Measurements from ENCODE around the gene CELA3B.
"Not testable (repeated sequence)": the region's sequence is repeated elsewhere in the genome, so short reads cannot be mapped to it uniquely, and the experiment has no call there.

Gene CELA3B

DNA sequence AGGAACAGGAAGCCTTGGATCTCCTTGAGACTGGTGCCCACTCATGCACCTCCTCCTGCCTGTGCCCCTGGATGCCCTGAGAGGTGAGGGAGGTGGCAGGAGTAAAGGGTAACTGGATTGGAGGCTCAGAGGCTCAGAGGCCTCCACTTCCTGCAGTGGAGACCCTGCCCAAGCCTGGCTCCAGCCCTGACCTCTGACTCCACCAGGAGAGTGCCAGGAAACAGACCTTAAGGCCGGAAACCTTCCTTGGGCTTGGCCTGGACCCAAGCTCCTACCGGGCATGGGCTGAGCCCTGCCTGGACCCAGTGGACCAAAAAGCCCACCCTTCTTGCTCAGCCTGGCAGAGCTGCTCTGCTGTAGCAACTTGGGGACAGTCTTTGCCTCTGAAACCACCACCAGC, 15.0 kb upstream of the CELA3B start:
- Mint-ChIP-seq H3K4me3 (no peak overlapping the region), H3K36me3 (no peaks in the 10 kb centered on the region), H3K27me3 (no peaks in the 10 kb centered on the region), H3K9me3 (no peaks in the 10 kb centered on the region), H3K27ac (no peak overlapping the region), H3K4me1 (peaks cover 38% of the 10 kb centered on the region)

DNA sequence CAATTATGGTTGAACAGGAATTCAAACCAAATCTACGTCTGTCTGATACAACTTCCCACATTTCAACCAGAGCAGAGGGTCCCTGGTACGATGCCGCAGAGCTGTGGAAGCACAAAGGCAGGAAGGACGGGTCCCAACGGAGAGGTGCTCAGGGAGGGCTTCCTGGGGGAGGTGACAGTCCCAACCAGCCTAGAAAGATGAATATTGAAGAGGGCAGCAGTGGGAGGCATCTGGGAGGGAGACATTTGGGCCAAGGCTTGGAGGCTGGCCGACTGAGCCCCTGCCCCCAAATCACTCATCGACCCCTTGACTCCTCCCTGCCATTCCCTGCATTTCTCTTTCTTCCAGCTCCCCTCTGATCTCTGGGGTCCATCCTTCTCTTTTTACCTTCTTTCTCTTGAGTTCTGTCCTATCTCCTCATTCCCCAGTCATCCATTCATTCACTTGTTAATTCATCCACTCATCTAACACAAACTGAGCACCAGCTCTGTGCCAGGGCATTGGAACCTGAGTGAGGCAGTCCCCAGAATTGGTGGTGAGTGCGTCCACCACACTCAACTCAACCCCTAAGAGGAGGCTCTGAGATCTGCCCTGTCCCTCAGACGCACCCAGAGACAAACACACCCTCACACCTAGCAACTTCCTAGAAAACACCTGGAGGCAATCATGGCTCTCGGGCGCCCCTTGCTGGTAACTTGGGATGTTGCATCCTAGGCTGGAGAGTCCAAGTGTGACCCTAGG, 13.2 kb upstream of the CELA3B start:
- H3K9me3 Mint-ChIP-seq, result no peaks in the 10 kb centered on the region
- H3K27me3 Mint-ChIP-seq, result no peaks in the 10 kb centered on the region
- peaks cover 19% of the 10 kb centered on the region for H3K4me1 Mint-ChIP-seq
- peak overlapping the region; percentile 63 for H3K27ac Mint-ChIP-seq
- no peaks in the 10 kb centered on the region for H3K36me3 Mint-ChIP-seq
- H3K4me3 Mint-ChIP-seq, result no peak overlapping the region

DNA sequence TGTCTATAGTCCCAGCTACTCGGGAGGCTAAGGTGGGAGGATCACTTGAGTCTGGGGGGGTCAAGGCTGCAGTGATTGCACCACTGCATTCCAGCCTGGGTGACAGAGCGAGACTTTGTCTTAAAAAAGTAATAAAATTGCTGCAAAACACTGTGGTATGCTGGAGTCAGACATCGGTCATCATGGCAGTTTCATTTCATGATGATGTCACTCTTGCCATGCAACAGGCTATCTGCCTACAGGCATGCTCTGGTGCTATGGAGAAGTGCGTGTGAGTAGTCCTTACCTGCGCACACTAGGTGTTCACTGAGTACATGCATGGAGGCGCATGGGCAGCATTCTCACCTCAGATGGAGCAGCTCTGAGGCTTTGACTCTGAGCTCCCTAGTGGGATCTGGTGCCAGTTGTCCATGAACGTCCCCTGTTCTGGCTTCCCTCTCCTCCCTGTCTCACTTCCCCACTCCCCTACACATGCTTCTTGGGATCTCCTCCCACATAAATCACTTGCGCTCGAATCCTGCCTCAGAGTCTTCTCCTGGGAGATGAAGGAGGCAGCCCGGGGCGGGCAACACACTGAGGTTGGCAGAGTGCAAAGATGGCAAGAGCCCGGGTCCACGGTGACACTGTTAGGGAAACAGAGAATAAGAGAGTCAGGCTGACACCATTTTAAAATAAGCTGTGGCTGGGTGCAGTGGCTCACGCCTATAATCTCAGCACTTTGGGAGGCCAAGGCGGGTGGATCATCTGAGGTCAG, 10.4 kb upstream of the CELA3B start:
- Mint-ChIP-seq H3K9me3 (no peaks in the 10 kb centered on the region), H3K4me3 (no peak overlapping the region), H3K36me3 (no peaks in the 10 kb centered on the region), H3K27me3 (no peaks in the 10 kb centered on the region), H3K4me1 (peaks cover 14% of the 10 kb centered on the region), H3K27ac (no peak overlapping the region)

DNA sequence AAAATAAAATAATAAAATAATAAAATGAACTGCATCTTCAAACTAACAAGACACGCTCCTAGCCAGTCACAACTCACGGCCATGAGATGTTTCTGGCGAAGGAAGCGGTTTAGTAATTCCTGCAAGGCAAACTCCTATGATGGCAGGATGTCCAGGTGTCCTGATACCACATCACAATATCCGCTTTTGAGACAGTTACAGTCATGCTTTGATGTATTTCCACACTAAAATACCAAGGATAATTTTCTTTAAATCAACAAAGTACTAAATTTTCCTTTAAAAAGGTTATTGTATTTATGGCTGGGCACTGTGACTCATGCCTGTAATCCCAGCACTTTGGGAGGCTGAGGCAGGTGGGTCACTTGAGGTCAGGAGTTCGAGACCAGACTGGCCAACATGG, 9.6 kb upstream of the CELA3B start:
- H3K4me1 Mint-ChIP-seq, result peaks cover 13% of the 10 kb centered on the region
- H3K27me3 Mint-ChIP-seq, H3K9me3 Mint-ChIP-seq, H3K4me3 Mint-ChIP-seq, H3K36me3 Mint-ChIP-seq, H3K27ac Mint-ChIP-seq: not testable (repeated sequence)

DNA sequence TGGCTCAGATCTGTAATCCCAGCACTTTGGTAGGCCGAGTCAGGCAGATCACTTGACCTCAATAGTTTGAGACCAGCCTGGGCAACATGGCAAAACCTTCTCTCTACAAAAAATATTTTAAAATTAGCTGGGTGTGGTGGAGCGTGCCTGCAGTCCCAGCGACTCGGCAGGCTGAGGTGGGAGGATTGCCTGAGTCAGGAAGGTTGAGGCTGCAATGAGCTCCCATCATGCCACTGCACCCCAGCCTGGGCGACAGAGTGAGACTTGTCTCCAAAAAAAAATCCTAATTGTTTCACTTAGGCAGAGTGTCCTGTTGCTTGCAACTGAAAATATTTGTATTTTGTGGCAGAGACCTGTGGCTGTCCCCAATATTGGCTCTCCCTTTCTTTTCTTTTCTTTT, 7.8 kb upstream of the CELA3B start:
- not testable (repeated sequence) for H3K4me1 Mint-ChIP-seq, H3K36me3 Mint-ChIP-seq, H3K27ac Mint-ChIP-seq, H3K9me3 Mint-ChIP-seq, H3K4me3 Mint-ChIP-seq, H3K27me3 Mint-ChIP-seq

DNA sequence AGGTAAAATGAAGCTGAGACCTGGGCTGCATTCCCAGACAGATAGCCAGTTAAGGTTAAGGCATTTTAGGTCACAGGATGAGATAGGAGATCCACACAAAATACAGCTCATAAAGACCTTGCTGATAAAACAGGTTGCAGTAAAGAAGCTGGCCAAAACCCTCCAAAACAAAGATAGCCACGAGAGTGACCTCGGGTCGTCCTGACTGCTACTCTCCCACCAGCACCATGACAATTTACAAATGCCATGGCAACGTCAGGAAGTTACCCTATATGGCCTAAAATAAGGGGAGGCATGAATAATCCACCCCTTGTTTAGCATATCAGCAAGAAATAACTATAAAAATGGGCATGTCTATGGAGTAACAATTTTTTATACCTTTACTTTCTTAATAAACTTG, 6.3 kb upstream of the CELA3B start:
- not testable (repeated sequence) for H3K27ac Mint-ChIP-seq, H3K9me3 Mint-ChIP-seq, H3K27me3 Mint-ChIP-seq, H3K4me3 Mint-ChIP-seq, H3K36me3 Mint-ChIP-seq, H3K4me1 Mint-ChIP-seq

DNA sequence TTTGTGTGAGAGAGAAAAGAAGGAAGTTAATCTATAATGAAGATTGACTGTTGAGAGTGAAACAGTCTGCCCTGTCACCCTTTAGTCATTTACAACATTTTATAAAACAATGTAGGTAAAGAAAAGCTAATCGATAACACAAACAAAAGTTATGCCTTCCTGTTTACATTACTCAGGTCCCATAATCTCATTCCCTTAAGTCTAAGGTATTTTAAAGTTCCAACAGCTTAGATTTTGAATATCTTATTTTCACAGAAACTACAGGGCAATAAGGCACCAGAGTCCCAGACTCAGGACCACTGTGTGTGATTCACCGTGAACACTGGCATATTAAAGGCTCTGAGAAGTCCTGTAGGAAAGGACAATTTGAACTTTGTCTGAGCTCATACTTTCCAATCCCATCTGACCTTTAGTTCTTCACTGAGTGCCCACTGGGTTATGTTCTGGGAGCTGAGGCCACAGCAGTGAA, 3.8 kb upstream of the CELA3B start:
- not testable (repeated sequence) for H3K27ac Mint-ChIP-seq, H3K4me3 Mint-ChIP-seq, H3K9me3 Mint-ChIP-seq, H3K27me3 Mint-ChIP-seq, H3K4me1 Mint-ChIP-seq, H3K36me3 Mint-ChIP-seq

DNA sequence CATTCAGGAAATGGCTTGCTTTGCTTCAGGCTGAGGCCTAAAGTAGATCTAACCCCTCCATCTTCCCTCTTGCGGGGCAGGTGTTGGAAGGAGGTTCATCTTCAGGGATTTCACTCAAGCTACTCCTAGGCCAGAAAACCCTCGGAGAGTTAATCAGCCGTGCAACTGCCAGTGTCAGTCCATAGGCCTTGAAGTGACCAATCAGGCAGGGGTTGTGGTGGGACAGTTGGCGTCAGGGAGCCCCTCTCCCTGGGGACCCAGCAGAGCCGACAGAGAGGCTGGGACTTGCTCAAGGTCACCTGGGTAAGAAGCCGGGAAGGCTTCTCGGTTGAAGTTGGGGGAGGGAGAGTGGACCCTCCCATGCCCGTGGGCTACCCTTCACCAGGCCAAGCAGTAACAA, 2.9 kb upstream of the CELA3B start:
- H3K27me3 Mint-ChIP-seq, H3K9me3 Mint-ChIP-seq, H3K4me3 Mint-ChIP-seq, H3K4me1 Mint-ChIP-seq, H3K36me3 Mint-ChIP-seq, H3K27ac Mint-ChIP-seq: not testable (repeated sequence)

DNA sequence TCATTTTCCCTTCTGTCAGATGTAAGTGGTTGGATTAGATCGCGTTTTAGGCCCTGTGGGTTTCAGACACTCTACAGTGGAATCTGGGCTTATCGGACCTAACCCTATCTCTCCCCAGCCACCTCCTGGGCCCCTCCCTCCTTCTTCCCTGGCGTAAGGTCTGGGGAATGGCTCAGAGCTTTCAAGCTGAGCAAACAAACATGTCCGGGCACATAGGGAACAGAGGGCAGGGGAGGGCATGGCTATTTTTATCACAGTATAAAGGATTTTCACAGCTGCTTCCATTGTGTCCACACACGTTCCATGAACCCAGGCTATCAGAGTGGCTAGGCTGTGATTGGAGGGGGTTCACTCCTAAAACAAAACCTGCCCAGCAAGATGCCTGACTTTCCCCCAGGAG, 2.1 kb upstream of the CELA3B start:
- H3K36me3 Mint-ChIP-seq, H3K27me3 Mint-ChIP-seq, H3K4me1 Mint-ChIP-seq, H3K27ac Mint-ChIP-seq, H3K4me3 Mint-ChIP-seq, H3K9me3 Mint-ChIP-seq: not testable (repeated sequence)

DNA sequence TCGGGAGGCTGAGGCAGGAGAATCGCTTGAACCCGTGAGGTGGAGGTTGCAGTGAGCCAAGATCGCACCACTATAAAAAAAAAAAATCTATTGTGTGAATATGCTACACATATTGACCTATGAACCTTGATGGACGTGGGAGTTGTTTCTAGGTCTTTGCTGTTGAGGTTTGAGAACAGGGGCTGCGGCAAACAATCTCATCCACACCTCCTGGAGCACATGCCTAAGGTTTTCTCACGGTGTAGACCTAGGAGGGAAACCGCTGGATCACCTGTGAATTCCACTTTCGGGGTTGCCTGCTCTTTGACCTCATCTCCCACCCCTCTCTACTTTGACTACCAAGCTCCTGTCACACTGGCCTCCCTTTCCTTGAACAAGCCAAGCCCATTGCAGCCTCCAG, 1.5 kb upstream of the CELA3B start:
- H3K27me3 Mint-ChIP-seq, H3K36me3 Mint-ChIP-seq, H3K9me3 Mint-ChIP-seq, H3K4me1 Mint-ChIP-seq, H3K27ac Mint-ChIP-seq, H3K4me3 Mint-ChIP-seq: not testable (repeated sequence)

DNA sequence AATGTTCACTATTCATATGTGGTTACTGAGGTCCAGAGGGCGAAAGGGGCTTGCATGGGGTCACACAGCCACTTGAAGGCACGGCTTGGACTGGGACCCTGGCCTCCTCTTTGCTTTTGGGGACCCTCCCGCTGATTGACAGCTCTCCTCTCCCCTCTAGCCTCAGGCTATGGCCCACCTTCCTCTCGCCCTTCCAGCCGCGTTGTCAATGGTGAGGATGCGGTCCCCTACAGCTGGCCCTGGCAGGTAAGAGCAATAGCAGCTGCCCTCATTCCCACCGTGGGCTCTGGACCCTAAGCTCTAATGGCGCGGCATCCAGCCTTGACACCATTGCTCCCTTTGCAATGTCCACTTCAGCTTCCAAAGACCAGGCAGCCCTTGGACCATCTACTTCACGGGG, 1.4 kb downstream of the CELA3B start:
- H3K27ac Mint-ChIP-seq, H3K4me1 Mint-ChIP-seq: not testable (repeated sequence)

DNA sequence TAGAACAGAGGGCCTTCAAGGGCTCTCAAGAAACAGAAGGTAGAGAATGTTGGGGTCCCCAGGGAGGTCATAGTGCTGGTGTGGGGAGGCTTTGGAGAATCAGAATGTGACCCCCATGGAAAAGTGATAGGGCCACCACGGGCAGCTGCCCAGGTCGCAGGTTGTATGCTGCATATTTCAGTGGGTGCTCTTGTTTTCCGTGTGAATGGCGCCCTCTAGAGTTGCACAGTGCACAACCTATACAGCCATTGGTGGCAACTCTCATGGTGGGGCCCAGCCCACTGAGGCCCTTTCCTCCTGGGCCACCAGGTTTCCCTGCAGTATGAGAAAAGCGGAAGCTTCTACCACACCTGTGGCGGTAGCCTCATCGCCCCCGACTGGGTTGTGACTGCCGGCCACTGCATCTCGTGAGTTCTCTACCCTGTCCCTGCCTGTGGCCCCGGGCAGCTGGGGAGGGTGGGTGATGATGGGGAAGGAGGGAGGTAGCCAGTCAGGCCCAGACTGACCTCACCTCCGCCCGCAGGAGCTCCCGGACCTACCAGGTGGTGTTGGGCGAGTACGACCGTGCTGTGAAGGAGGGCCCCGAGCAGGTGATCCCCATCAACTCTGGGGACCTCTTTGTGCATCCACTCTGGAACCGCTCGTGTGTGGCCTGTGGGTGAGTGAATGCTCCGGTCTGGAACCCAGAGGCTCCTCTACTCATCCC, 3.8 kb downstream of the CELA3B start:
- not testable (repeated sequence) for H3K4me1 Mint-ChIP-seq

More for the DNA sequence above, 1.4 kb downstream of the CELA3B start:
- not testable (repeated sequence) for H3K9me3 Mint-ChIP-seq, H3K36me3 Mint-ChIP-seq, H3K27me3 Mint-ChIP-seq, H3K4me3 Mint-ChIP-seq

DNA sequence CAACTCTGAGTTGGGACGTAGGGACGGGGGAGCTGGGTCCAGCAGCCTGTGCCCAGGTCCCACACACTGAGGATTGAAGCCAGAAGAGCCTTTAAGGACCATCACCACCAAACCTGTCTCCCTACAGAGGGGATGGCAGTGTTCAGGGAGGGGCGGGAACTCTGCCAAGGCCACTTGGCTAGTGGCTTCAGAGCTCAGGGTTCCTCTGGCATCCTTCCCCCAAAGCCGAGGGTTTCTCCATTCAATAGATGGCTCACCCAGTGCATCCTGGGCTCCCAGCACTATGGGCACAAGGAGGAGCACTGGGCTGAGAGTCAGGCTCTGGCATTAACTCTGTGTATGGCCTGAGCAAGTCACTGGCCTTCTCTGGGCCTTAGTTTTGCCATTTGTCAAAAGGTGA, 4.4 kb downstream of the CELA3B start:
- H3K4me1 Mint-ChIP-seq, H3K27me3 Mint-ChIP-seq, H3K9me3 Mint-ChIP-seq, H3K4me3 Mint-ChIP-seq, H3K36me3 Mint-ChIP-seq, H3K27ac Mint-ChIP-seq: not testable (repeated sequence)

More for the DNA sequence above, 3.8 kb downstream of the CELA3B start:
- H3K27ac Mint-ChIP-seq, H3K36me3 Mint-ChIP-seq, H3K9me3 Mint-ChIP-seq, H3K27me3 Mint-ChIP-seq, H3K4me3 Mint-ChIP-seq: not testable (repeated sequence)

DNA sequence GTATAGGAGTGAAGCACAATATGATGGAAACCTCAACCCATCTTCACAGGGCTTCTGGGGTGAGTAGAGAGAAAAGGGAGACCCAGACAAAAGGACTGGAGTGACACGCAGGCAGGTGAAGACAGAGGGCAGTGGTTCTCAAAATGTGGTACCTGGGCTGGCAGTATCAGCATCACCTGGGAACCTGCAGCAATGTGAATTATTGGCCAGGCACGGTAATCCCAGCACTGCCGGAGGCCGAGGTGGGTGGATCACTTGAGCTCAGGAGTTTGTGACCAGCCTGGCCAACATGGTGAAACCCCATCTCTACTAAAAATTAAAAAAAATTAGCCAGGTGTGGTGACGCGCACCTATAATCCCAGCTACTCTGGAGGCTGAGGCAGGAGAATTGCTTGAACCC, 5.3 kb downstream of the CELA3B start:
- H3K27ac Mint-ChIP-seq, H3K36me3 Mint-ChIP-seq, H3K4me1 Mint-ChIP-seq, H3K4me3 Mint-ChIP-seq, H3K27me3 Mint-ChIP-seq, H3K9me3 Mint-ChIP-seq: not testable (repeated sequence)

DNA sequence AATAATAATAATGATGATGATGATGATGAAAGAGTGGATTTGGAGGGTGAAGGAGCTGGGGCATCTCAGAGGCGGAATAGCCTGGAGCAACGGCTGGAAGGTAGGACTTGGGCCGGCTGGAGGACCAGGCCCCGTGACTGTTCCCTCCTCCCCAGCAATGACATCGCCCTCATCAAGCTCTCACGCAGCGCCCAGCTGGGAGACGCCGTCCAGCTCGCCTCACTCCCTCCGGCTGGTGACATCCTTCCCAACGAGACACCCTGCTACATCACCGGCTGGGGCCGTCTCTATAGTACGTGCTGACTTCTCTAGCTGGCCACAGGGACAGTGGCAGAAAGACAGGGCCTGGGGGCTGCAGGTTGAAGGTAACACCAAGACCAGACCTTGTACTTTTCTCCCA, 6.7 kb downstream of the CELA3B start:
- not testable (repeated sequence) for H3K4me3 Mint-ChIP-seq, H3K4me1 Mint-ChIP-seq, H3K36me3 Mint-ChIP-seq, H3K27ac Mint-ChIP-seq, H3K27me3 Mint-ChIP-seq, H3K9me3 Mint-ChIP-seq

DNA sequence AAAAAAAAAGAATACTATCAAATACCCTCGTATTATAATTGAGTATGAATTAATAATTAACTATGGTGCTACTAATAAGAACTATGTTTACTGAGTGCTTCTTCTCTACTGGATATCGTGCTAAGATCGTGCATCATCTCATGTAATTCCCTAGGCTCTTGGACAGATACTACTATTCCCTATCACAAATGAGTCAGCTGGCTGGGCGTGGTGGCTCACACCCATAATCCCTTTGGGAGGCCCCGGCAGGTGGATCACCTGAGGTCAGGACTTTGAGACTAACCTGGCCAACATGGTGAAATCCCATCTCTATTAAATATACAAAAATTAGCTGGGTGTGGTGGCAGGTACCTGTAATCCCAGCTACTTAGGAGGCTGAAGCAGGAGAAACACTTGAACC, 9.1 kb downstream of the CELA3B start:
- not testable (repeated sequence) for H3K4me1 Mint-ChIP-seq, H3K36me3 Mint-ChIP-seq, H3K27me3 Mint-ChIP-seq, H3K9me3 Mint-ChIP-seq, H3K27ac Mint-ChIP-seq, H3K4me3 Mint-ChIP-seq
